Spleen (tissue), 7 donors: ENCODE data around the gene NDUFA13.

Experiments used
- POLR2A ChIP-seq, 3 donors: fragments of 450-650 bp; IDR thresholded peaks; one replicate each; pipeline ENCODE4 v1.5.1; 2017; ENCODE audit warnings: antibody characterized with exemption in 3 of 3, mild to moderate bottlenecking in 1 of 3
- POLR2AphosphoS5 ChIP-seq, 3 donors: sonication (generic); formaldehyde crosslinking; IDR thresholded peaks; one replicate each; pipeline ENCODE4 v1.5.1; 2017; ENCODE audit warnings: antibody characterized with exemption in 3 of 3
- TF ChIP-seq, protein P1 (sequence below), 11 experiments: fragments of 200-600 bp in 7 of 11; fragments of 450-650 bp in 4 of 11; sonication (generic) in 4 of 11; IDR thresholded peaks in 8 of 11; conservative IDR thresholded peaks in 3 of 11; 1 replicate in 7 of 11; 2 replicates in 4 of 11; pipeline versions ENCODE4 v1.4.0 to v1.8.0; 2016 to 2021; ENCODE audit warnings: antibody characterized with exemption in 11 of 11, inconsistent platforms in 4 of 11, mild to moderate bottlenecking in 1 of 11
- donor health status: DM: no; HTN: no; CAD: no; lungs with moderate emphysema.
- donor health status: DM: no; HTN: no; CAD: no.
- donor health status: DM: no; HTN: no; CAD: no.

DNA sequence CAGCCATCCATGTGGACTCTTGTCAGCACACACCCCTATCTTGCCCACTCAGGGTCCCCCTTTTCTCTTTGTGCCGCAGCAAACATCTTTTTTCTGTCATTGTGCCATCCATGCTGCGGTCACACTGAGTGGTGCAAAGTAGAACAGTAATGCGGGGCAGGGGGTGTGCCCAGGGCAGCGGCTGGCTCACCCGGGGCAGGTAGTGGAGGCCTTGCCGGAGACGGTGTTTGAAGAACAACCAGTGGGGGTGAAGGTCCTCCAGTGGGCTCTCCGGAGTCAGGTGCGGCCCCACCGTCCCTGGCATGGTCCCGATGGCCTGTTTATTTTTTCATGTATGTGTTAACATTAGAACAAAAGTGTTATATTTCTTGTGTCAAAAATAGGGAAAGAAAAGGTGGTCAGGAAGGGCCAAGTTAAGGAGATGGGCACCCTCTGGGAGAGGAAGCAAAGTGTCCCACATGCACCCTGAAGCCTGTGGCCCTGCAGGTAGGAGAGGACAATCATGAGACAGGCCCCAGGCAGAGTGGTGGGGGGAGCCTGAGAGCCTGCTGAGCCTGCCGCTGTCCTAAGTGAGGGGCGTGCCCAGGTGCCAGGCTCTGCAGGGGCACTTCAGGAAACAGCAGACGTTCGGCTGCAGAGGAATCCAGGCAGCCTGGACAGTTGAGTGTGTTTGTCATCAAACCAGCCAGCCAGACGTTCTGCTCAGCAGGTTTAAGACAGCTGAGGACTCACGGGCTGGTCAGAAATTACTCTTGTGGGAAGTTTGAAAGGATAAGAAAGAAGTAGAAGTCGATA, 13.0 kb upstream of the NDUFA13 start:
- TF ChIP-seq, protein P1, sequence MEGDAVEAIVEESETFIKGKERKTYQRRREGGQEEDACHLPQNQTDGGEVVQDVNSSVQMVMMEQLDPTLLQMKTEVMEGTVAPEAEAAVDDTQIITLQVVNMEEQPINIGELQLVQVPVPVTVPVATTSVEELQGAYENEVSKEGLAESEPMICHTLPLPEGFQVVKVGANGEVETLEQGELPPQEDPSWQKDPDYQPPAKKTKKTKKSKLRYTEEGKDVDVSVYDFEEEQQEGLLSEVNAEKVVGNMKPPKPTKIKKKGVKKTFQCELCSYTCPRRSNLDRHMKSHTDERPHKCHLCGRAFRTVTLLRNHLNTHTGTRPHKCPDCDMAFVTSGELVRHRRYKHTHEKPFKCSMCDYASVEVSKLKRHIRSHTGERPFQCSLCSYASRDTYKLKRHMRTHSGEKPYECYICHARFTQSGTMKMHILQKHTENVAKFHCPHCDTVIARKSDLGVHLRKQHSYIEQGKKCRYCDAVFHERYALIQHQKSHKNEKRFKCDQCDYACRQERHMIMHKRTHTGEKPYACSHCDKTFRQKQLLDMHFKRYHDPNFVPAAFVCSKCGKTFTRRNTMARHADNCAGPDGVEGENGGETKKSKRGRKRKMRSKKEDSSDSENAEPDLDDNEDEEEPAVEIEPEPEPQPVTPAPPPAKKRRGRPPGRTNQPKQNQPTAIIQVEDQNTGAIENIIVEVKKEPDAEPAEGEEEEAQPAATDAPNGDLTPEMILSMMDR (IDR thresholded peaks at IDR 0.05 in 8 of 11, conservative IDR thresholded peaks at IDR 0.05 in 3 of 11), result no peak
- TF ChIP-seq POLR2A (IDR thresholded peaks at IDR 0.05), result no peak
- peak in 1 of 3 donors; percentile 7 for TF ChIP-seq POLR2AphosphoS5 (IDR thresholded peaks at IDR 0.05)
